Tibial nerve (tissue), 4 donors: ENCODE data around the gene RPRD1B.

Experiments
- EP300 ChIP-seq, 2 donors: sonication (generic); formaldehyde crosslinking; IDR thresholded peaks; one replicate each; pipeline ENCODE4 v1.6.1; 2017; ENCODE audit warnings: antibody characterized with exemption in 2 of 2, mild to moderate bottlenecking in 1 of 2
- POLR2A ChIP-seq, 2 donors: fragments of 450-650 bp; IDR thresholded peaks; one replicate each; pipeline ENCODE4 v1.6.1; 2017; ENCODE audit warnings: antibody characterized with exemption in 2 of 2, mild to moderate bottlenecking in 2 of 2, moderate library complexity in 2 of 2
- TF ChIP-seq, protein P1 (sequence below), 5 experiments: fragments of 200-600 bp in 3 of 5; fragments of 450-650 bp in 2 of 5; sonication (generic) in 3 of 5; IDR thresholded peaks; one replicate each; pipeline ENCODE4 v1.5.1; 2016 to 2019; ENCODE audit warnings: antibody characterized with exemption in 5 of 5, mild to moderate bottlenecking in 3 of 5, moderate library complexity in 2 of 5

DNA sequence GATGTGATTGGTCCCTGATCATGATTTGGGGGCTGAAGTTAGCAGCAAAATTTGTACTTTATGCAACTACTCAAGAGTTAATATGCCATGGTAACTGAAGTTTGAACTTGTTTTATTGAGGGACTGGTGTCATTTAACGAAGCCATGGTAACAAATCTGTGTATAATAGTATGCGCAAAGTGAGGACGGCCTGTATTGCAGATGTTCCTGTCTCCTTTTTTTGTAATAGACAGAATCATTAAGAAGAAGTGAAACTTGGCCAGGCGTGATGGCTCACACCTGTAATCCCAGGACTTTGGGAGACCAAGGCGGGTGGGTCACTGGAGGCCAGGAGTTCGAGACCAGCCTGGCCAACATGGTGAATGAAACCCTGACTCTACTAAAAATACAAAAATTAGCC lies 22.3 kb downstream of the RPRD1B start:
- no peak for TF ChIP-seq POLR2A (IDR thresholded peaks at IDR 0.05)
- TF ChIP-seq, protein P1, sequence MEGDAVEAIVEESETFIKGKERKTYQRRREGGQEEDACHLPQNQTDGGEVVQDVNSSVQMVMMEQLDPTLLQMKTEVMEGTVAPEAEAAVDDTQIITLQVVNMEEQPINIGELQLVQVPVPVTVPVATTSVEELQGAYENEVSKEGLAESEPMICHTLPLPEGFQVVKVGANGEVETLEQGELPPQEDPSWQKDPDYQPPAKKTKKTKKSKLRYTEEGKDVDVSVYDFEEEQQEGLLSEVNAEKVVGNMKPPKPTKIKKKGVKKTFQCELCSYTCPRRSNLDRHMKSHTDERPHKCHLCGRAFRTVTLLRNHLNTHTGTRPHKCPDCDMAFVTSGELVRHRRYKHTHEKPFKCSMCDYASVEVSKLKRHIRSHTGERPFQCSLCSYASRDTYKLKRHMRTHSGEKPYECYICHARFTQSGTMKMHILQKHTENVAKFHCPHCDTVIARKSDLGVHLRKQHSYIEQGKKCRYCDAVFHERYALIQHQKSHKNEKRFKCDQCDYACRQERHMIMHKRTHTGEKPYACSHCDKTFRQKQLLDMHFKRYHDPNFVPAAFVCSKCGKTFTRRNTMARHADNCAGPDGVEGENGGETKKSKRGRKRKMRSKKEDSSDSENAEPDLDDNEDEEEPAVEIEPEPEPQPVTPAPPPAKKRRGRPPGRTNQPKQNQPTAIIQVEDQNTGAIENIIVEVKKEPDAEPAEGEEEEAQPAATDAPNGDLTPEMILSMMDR (IDR thresholded peaks at IDR 0.05), result no peak
- TF ChIP-seq EP300 (IDR thresholded peaks at IDR 0.05), result no peak
